A673 (cell line): ENCODE data around the gene TTLL1. TPM values are rescaled to one million over a fixed set of nuclear protein-coding genes. Genes with fewer than 3 reads are reported as not detected.

Experiments used
- BruUV-seq: library from RNA; stranded (reverse); fragments of 400-500 nt; replicated peaks from 2 replicates; lab custom pipeline; 2021; lab: Mats Ljungman, UMichigan
- CTCF ChIA-PET: fragments of 300-600 bp; sonication (Branson Sonifier 250); formaldehyde crosslinking; loops from one replicate; lab custom pipeline; 2022; ENCODE audit warnings: antibody characterized with exemption; lab: Charles Lee
- POLR2A ChIA-PET: fragments of 300-600 bp; sonication (Branson Sonifier 250); formaldehyde crosslinking; loops from one replicate; lab custom pipeline; 2022; ENCODE audit warnings: antibody characterized with exemption; ENCODE audit not compliant: low non-redundant PET; lab: Charles Lee
- DNase-seq: peaks from one replicate; pipeline ENCODE4 v3.0.0-alpha.2; 2015; ENCODE audit warnings: low spot score
- H3K27ac ChIP-seq: fragments of 200-600 bp; sonication (generic); 2 replicates; pipeline ENCODE4 v1.5.1; 2016; ENCODE audit warnings: mixed run types, low read depth, mild to moderate bottlenecking, mixed read lengths, antibody characterized with exemption, low read length; ENCODE audit not compliant: poor library complexity, severe bottlenecking
- H3K27me3 ChIP-seq: fragments of 200-600 bp; sonication (generic); replicated peaks from 2 replicates; pipeline ENCODE4 v1.6.1; 2017; ENCODE audit warnings: mixed run types, low read depth, mild to moderate bottlenecking, mixed read lengths, antibody characterized with exemption, low read length; ENCODE audit not compliant: insufficient read depth, poor library complexity
- H3K36me3 ChIP-seq: fragments of 200-600 bp; sonication (generic); 2 replicates; pipeline ENCODE4 v1.6.1; 2016; ENCODE audit warnings: mixed run types, mild to moderate bottlenecking, mixed read lengths, antibody characterized with exemption, low read length; ENCODE audit not compliant: insufficient read depth, poor library complexity, severe bottlenecking
- H3K4me1 ChIP-seq: fragments of 200-600 bp; sonication (generic); 2 replicates; pipeline ENCODE4 v1.6.1; 2017; ENCODE audit warnings: mixed run types, mild to moderate bottlenecking, mixed read lengths, antibody characterized with exemption, low read length; ENCODE audit not compliant: insufficient read depth, poor library complexity, severe bottlenecking
- H3K4me3 ChIP-seq: fragments of 200-600 bp; sonication (generic); 2 replicates; pipeline ENCODE4 v1.5.1; 2016; ENCODE audit warnings: low read depth, mixed run types, mild to moderate bottlenecking, mixed read lengths, low read length; ENCODE audit not compliant: poor library complexity, severe bottlenecking
- H3K9me3 ChIP-seq: fragments of 200-600 bp; sonication (generic); 2 replicates; pipeline ENCODE4 v1.6.1; 2016; ENCODE audit warnings: mixed run types, low read depth, mild to moderate bottlenecking, mixed read lengths, antibody characterized with exemption, low read length; ENCODE audit not compliant: poor library complexity, severe bottlenecking
- CTCF ChIP-seq: fragments of 300-800, 200-600 bp; sonication (generic); conservative IDR thresholded peaks from 2 replicates; pipeline ENCODE4 v1.5.1; 2017; ENCODE audit warnings: low read depth, mild to moderate bottlenecking, antibody characterized with exemption, low read length, moderate library complexity, mixed read lengths
- EZH2 ChIP-seq: fragments of 200-600 bp; sonication (generic); IDR thresholded peaks from 2 replicates; pipeline ENCODE4 v1.6.1; 2017; ENCODE audit warnings: borderline replicate concordance, low read depth, mild to moderate bottlenecking, mixed read lengths, antibody characterized with exemption, low read length; ENCODE audit not compliant: poor library complexity, severe bottlenecking
- intact Hi-C: fragments of 100-400 bp; cut with micrococcal nuclease; formaldehyde crosslinking; loops from one replicate; pipeline ENCODE4 v1.10.0; 2022; ENCODE audit not compliant: unreplicated experiment
- total RNA-seq: library from RNA; stranded (reverse); gene quantifications from 2 replicates; pipeline ENCODE4 v1.2.3, GENCODE V29; 2021

Gene TTLL1
- total RNA-seq, 1 experiment from 2014 or later: 6.4 TPM

GRCh38 chr22:43013355-43014315 lies 75.6 kb downstream of the TTLL1 start:
- CTCF ChIA-PET: no interaction called here
- no peaks in the 10 kb centered on the region for H3K27me3 ChIP-seq
- peak overlapping the region; percentile 63 for H3K27ac ChIP-seq
- POLR2A ChIA-PET: no interaction called here
- H3K4me1 ChIP-seq: peaks cover 10% of the 10 kb centered on the region
- intact Hi-C loops: no loop called here
- peak overlapping the region; percentile 86 for H3K4me3 ChIP-seq
- TF ChIP-seq EZH2 (no peak), CTCF (no peak)
- H3K36me3 ChIP-seq: no peaks in the 10 kb centered on the region
- TSS peak; percentile 22 for BruUV-seq
- DNase-seq: no peak
- H3K9me3 ChIP-seq: no peaks in the 10 kb centered on the region

GRCh38 chr22:43012390-43012789 lies 76.8 kb downstream of the TTLL1 start:
- intact Hi-C loops: no loop called here
- Histone ChIP-seq H3K9me3 (no peaks in the 10 kb centered on the region), H3K27me3 (no peaks in the 10 kb centered on the region), H3K4me1 (peaks cover 10% of the 10 kb centered on the region), H3K4me3 (no peak overlapping the region), H3K27ac (no peak overlapping the region), H3K36me3 (no peaks in the 10 kb centered on the region)
- DNase-seq: no peak
- BruUV-seq: no TSS peak
- ChIA-PET POLR2A (interaction anchor here (0.6 kb wide), 1 partner anchor 15 kb away, joined by 3 read pairs; no protein-coding TSS in a partner anchor), CTCF (interaction anchor here (0.6 kb wide), 1 partner anchor 98 kb away, joined by 3 read pairs; no protein-coding TSS in a partner anchor)
- TF ChIP-seq EZH2: no peak
- no peak for TF ChIP-seq CTCF

- no peaks in the 10 kb centered on the region for H3K9me3 ChIP-seq
- CTCF ChIA-PET: no interaction called here
- TF ChIP-seq CTCF (no peak), EZH2 (no peak)
Observed at GRCh38 chr22:43011079-43011478, 78.1 kb downstream of the TTLL1 start.

More at GRCh38 chr22:43011079-43011478, 78.1 kb downstream of the TTLL1 start:
- Histone ChIP-seq H3K36me3 (no peaks in the 10 kb centered on the region), H3K4me1 (peaks cover 10% of the 10 kb centered on the region), H3K4me3 (no peak overlapping the region), H3K27ac (no peak overlapping the region), H3K27me3 (no peaks in the 10 kb centered on the region)
- DNase-seq: no peak
- intact Hi-C loops: no loop called here
- POLR2A ChIA-PET: no interaction called here
- no TSS peak for BruUV-seq
